Nephron (organoid): Measurements from ENCODE around the gene CHRM5.

Experiments
- H3K27ac Mint-ChIP-seq, 3 experiments: 2 replicates each; pipeline ENCODE4 v1.8.0; 2020; ENCODE audit warnings: mixed read lengths in 3 of 3, mild to moderate bottlenecking in 2 of 3, moderate library complexity in 1 of 3
- H3K27me3 Mint-ChIP-seq: 2 replicates; pipeline ENCODE4 v1.8.0; 2021; ENCODE audit warnings: low read depth, mild to moderate bottlenecking, moderate library complexity, mixed read lengths
- H3K36me3 Mint-ChIP-seq: 2 replicates; pipeline ENCODE4 v1.8.0; 2020; ENCODE audit warnings: low read depth, mixed read lengths
- H3K4me1 Mint-ChIP-seq: 2 replicates; pipeline ENCODE4 v1.8.0; 2020; ENCODE audit warnings: mixed read lengths
- H3K4me3 Mint-ChIP-seq, 3 experiments: 2 replicates each; pipeline ENCODE4 v1.8.0; 2020; ENCODE audit warnings: mild to moderate bottlenecking in 3 of 3, mixed read lengths in 3 of 3, moderate library complexity in 2 of 3
- H3K9me3 Mint-ChIP-seq: 2 replicates; pipeline ENCODE4 v1.8.0; 2020; ENCODE audit warnings: mixed read lengths
- CTCF ChIP-seq, 3 experiments: fragments of 200-600 bp; sonication (generic); IDR thresholded peaks; one replicate each; pipeline ENCODE4 v1.5.0; 2021; ENCODE audit warnings: antibody characterized with exemption in 3 of 3; ENCODE audit not compliant: unreplicated experiment in 3 of 3

Gene CHRM5

DNA sequence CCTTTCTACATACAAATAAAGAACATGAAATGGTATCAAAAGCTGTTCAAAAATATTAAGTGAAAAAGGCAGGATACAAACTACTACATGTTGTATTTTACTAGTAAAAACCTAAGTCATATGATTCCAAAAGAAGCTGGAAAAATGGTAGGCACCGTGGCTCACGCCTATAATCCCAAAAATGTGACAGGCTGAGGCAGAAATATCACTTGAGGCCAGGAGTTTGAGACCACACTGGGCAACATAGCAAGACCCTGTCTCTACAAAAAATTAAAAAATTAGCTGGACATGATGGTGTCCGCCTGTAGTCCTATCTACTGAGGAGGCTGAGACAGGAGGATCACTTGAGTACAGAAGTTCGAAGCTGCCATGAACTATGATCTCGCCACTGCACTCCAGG is 131.6 kb downstream of the CHRM5 start:
- Mint-ChIP-seq H3K4me3 (peak overlapping the region; percentile 69 to 81 (median 77)), H3K9me3 (peaks cover 3% of the 10 kb centered on the region), H3K36me3 (peaks cover 18% of the 10 kb centered on the region), H3K27ac (no peak overlapping the region), H3K27me3 (no peaks in the 10 kb centered on the region), H3K4me1 (peaks cover 26% of the 10 kb centered on the region)
- TF ChIP-seq CTCF (IDR thresholded peaks at IDR 0.05; ENCODE audit: unreplicated experiment in 3 of 3) = no peak

GRCh38 chr15:34101366-34102174 is 133.3 kb downstream of the CHRM5 start, which contains the start of the genes EMC7 and PGBD4:
Gene EMC7, minus strand, starts transcription at chr15:34101862. Its CDS starts 23 bp downstream, at chr15:34101839.
Gene PGBD4, plus strand, starts transcription at chr15:34102083. Its CDS starts 449 bp downstream, at chr15:34102532.
- peak within 1 kb of the TSS; percentile 98 to 99 (median 99) for H3K4me3 Mint-ChIP-seq
- peaks cover 5% of the 10 kb centered on the region for H3K9me3 Mint-ChIP-seq
- peak within 1 kb of the TSS; percentile 86 to 98 (median 95) for H3K27ac Mint-ChIP-seq
- H3K4me1 Mint-ChIP-seq = peaks cover 26% of the 10 kb centered on the region
- TF ChIP-seq CTCF (IDR thresholded peaks at IDR 0.05; ENCODE audit: unreplicated experiment in 3 of 3) = no peak
- H3K27me3 Mint-ChIP-seq = no peaks in the 10 kb centered on the region
- H3K36me3 Mint-ChIP-seq = peaks cover 18% of the 10 kb centered on the region

DNA sequence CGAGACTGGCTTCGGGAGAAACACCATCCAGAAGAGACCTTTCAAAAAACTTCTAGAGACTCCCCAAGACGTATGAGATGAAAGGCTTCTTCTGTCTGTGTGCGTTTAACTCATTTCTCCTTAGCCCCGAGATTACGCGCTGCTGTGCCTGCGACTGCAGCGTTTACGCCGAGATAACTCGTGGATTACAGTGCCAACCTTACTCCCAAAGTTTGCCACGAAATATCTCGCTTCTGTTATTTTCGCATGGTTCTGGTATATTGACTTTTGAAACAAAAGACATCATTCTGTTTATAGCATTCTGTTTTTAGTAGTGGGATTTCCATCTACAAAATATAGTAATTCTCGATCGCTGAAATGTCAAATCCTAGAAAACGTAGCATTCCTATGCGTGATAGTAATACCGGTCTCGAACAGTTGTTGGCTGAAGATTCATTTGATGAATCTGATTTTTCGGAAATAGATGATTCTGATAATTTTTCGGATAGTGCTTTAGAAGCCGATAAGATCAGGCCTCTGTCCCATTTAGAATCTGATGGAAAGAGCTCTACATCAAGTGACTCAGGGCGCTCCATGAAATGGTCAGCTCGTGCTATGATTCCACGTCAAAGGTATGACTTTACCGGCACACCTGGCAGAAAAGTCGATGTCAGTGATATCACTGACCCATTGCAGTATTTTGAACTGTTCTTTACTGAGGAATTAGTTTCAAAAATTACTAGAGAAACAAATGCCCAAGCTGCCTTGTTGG is 134.1 kb downstream of the CHRM5 start:
- no peak for TF ChIP-seq CTCF (IDR thresholded peaks at IDR 0.05; ENCODE audit: unreplicated experiment in 3 of 3)
- H3K4me1 Mint-ChIP-seq = peaks cover 26% of the 10 kb centered on the region
- H3K27ac Mint-ChIP-seq = peak overlapping the region; percentile 86 to 98 (median 95)
- H3K9me3 Mint-ChIP-seq = peaks cover 5% of the 10 kb centered on the region
- peak overlapping the region; percentile 98 to 99 (median 99) for H3K4me3 Mint-ChIP-seq
- peaks cover 18% of the 10 kb centered on the region for H3K36me3 Mint-ChIP-seq
- no peaks in the 10 kb centered on the region for H3K27me3 Mint-ChIP-seq

GRCh38 chr15:34106423-34106822 is 138.1 kb downstream of the CHRM5 start:
- Mint-ChIP-seq H3K4me3 (no peak overlapping the region), H3K4me1 (peaks cover 16% of the 10 kb centered on the region), H3K27ac (no peak overlapping the region), H3K36me3 (peaks cover 18% of the 10 kb centered on the region), H3K27me3 (no peaks in the 10 kb centered on the region), H3K9me3 (peaks cover 5% of the 10 kb centered on the region)
- no peak for TF ChIP-seq CTCF (IDR thresholded peaks at IDR 0.05; ENCODE audit: unreplicated experiment in 3 of 3)

DNA sequence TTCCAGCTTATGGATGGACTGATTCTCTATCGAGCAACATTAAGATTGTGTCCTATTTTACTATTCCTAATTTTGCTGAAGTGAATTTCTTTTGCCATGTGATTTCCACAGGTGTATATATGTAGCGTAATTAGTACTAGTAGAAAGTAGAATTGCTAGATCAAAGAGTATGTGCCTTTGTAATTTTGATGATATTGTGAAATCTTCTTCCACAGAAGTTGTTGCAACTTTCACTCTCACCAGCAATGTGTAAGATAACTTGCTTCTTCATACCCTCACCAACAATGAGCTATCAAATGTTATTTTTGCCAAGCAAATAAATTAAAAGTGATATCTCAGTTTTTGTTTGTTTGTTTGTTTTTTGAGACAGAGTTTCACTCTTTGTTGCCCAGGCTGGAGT is 139.0 kb downstream of the CHRM5 start:
- Mint-ChIP-seq H3K9me3 (peaks cover 2% of the 10 kb centered on the region), H3K4me3 (no peak overlapping the region), H3K4me1 (peaks cover 7% of the 10 kb centered on the region), H3K27me3 (no peaks in the 10 kb centered on the region), H3K27ac (no peak overlapping the region), H3K36me3 (peaks cover 14% of the 10 kb centered on the region)
- TF ChIP-seq CTCF (IDR thresholded peaks at IDR 0.05; ENCODE audit: unreplicated experiment in 3 of 3) = no peak
